Skeletal muscle satellite cell (primary cell): ENCODE data around the gene CRNKL1.

Experiments used
- H3K27me3 ChIP-seq: 2 replicates; pipeline ENCODE4 v1.7.0; 2013; ENCODE audit warnings: low read length; ENCODE audit not compliant: control insufficient read depth, insufficient read depth
- H3K36me3 ChIP-seq: 2 replicates; pipeline ENCODE4 v1.7.0; 2013; ENCODE audit warnings: mild to moderate bottlenecking, control low read depth, low read length; ENCODE audit not compliant: insufficient read depth
- H3K4me1 ChIP-seq: 2 replicates; pipeline ENCODE4 v1.7.0; 2013; ENCODE audit warnings: low read length; ENCODE audit not compliant: control insufficient read depth, insufficient read depth
- H3K4me2 ChIP-seq: 2 replicates; pipeline ENCODE4 v1.7.0; 2013; ENCODE audit warnings: mild to moderate bottlenecking, low read length
- H3K4me3 ChIP-seq: 2 replicates; pipeline ENCODE4 v1.7.0; 2013; ENCODE audit warnings: low read length
- H3K9ac ChIP-seq: 2 replicates; pipeline ENCODE4 v1.7.0; 2013; ENCODE audit warnings: mild to moderate bottlenecking, low read depth, low read length, moderate library complexity
- H3K9me3 ChIP-seq: replicated peaks from 2 replicates; pipeline ENCODE4 v1.7.0; 2013; ENCODE audit warnings: mild to moderate bottlenecking, control low read depth, low read length

Gene CRNKL1

GRCh38 chr20:19991854-19992253, 60.4 kb downstream of the CRNKL1 start:
- Histone ChIP-seq H3K9me3 (no peaks in the 10 kb centered on the region), H3K9ac (peak overlapping the region; percentile 84), H3K4me2 (peak overlapping the region; percentile 74), H3K27me3 (no peaks in the 10 kb centered on the region), H3K4me1 (peaks cover 53% of the 10 kb centered on the region), H3K36me3 (peaks cover 33% of the 10 kb centered on the region), H3K4me3 (peak overlapping the region; percentile 24)

GRCh38 chr20:19991308-19991707, 61.0 kb downstream of the CRNKL1 start:
- Histone ChIP-seq H3K27me3 (no peaks in the 10 kb centered on the region), H3K4me2 (no peak overlapping the region), H3K4me1 (peaks cover 58% of the 10 kb centered on the region), H3K36me3 (peaks cover 28% of the 10 kb centered on the region), H3K4me3 (no peak overlapping the region), H3K9me3 (no peaks in the 10 kb centered on the region), H3K9ac (peak overlapping the region; percentile 84)

- peaks cover 63% of the 10 kb centered on the region for H3K4me1 ChIP-seq
- H3K36me3 ChIP-seq: peaks cover 25% of the 10 kb centered on the region
- no peak overlapping the region for H3K4me2 ChIP-seq
- H3K4me3 ChIP-seq: no peak overlapping the region
- H3K9ac ChIP-seq: no peak overlapping the region
- H3K9me3 ChIP-seq: no peaks in the 10 kb centered on the region
- H3K27me3 ChIP-seq: no peaks in the 10 kb centered on the region
Measured at GRCh38 chr20:19990850-19991249, 61.4 kb downstream of the CRNKL1 start.

- Histone ChIP-seq H3K4me1 (peaks cover 43% of the 10 kb centered on the region), H3K9me3 (no peaks in the 10 kb centered on the region), H3K36me3 (peaks cover 23% of the 10 kb centered on the region), H3K4me3 (no peak overlapping the region), H3K27me3 (no peaks in the 10 kb centered on the region), H3K4me2 (peak overlapping the region; percentile 42), H3K9ac (peak overlapping the region; percentile 47)
Measured at GRCh38 chr20:19987046-19987445, 65.2 kb downstream of the CRNKL1 start.

- H3K9me3 ChIP-seq: no peaks in the 10 kb centered on the region
- H3K27me3 ChIP-seq: no peaks in the 10 kb centered on the region
- peak overlapping the region; percentile 47 for H3K9ac ChIP-seq
- H3K4me1 ChIP-seq: peaks cover 40% of the 10 kb centered on the region
- peak overlapping the region; percentile 21 for H3K4me3 ChIP-seq
- peak overlapping the region; percentile 42 for H3K4me2 ChIP-seq
- H3K36me3 ChIP-seq: peaks cover 19% of the 10 kb centered on the region
Measured at GRCh38 chr20:19986419-19986818, 65.8 kb downstream of the CRNKL1 start.
